ENCODE data around the gene CCND3. TPM values are rescaled to one million over a fixed set of nuclear protein-coding genes. Genes with fewer than 3 reads are reported as not detected.
A peak's percentile ranks its signal among the peaks of the same experiment; 100 is the strongest.

Gene CCND3
- total and polyA plus RNA-seq, 2 of the 13 experiments (the other 11 are each of a cell fraction or from before 2014, with no cell fraction given) = 4.3 to 7.2 TPM

DNA sequence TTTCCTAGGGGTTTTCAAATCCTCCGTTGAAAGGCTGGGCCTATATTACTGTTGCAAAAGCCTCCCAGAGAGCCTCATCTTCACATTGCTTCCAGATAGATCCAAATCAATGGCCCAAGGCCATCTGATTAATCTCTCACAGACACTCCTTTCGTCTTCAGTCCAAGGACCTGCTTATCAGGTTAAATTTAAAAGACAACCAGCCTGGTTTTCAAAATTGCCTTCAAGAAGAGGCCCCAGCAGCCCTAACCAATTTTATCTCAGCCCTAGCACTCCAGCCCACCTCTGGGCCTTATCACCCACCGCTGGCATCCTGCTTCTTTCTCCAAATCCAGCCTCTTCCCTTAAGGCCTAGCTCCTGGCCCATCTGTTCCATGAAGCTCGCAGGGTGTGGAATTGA is 15.5 kb upstream of the CCND3 start:
- 13% methylated on average over 4 of the region's 4 CpGs for WGBS (ENCODE audit: low lambda C conversion rate)
- BruUV-seq (replicated peaks) = no TSS peak

DNA sequence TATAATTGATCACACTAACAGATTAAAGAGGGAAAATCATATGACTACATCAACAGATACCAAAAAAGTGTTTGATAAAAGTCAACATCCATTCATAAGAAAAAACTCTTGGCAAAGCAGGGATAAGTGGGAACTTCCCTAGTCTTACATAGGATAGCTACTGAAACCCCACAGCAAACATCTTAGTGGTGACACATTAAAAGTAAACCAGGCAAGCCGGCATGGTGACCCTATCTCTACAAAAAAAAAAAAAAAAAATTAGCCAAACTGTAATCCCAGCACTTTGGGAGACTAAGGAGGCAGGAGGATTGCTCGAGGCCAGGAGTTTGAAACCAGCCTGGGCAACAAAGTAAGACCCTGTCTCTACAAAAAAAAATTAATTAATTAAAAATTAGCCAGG is 13.8 kb upstream of the CCND3 start:
- 40% methylated on average over 2 of the region's 2 CpGs for WGBS (ENCODE audit: low lambda C conversion rate)
- peaks cover 2 to 4% of the 10 kb centered on the region in 2 experiments; a peak in 2 of 5 replicates for H3K27me3 ChIP-seq (ENCODE audit: control insufficient read depth in 1 of 2, insufficient read depth in 2 of 2, low read length in 2 of 2)
- no peaks in the 10 kb centered on the region for H3K36me3 ChIP-seq (replicated peaks in 1 of 2; ENCODE audit: control insufficient read depth in 1 of 2, insufficient read depth in 2 of 2, low read length in 2 of 2)
- no peaks in the 10 kb centered on the region for H3K79me2 ChIP-seq (ENCODE audit: insufficient read depth, low read length)
- POLR2A ChIA-PET = no interaction called here
- no peak for FAIRE-seq
- no peak overlapping the region for H3K9ac ChIP-seq (ENCODE audit: insufficient read depth, low read depth, low read length)
- no TSS peak for BruUV-seq (replicated peaks)
- intact Hi-C loops (cut with micrococcal nuclease; ENCODE audit: unreplicated experiment) = no loop called here
- no peak overlapping the region for H3K4me2 ChIP-seq (ENCODE audit: low read depth, low read length)
- no peak for DNase-seq (ENCODE audit: low spot score)
- CTCF ChIA-PET (ENCODE audit: low intra/inter-chr PET ratio, low total read pairs) = no interaction called here
- no peak overlapping the region for H3K27ac ChIP-seq (ENCODE audit: extremely low read length, insufficient read depth, low read length)
- no peaks in the 10 kb centered on the region for H3K9me3 ChIP-seq (ENCODE audit: low read length)
- ATAC-seq = no peak
- H3K4me1 ChIP-seq (ENCODE audit: insufficient read depth, low read length) = peaks cover 14% of the 10 kb centered on the region
- no peak overlapping the region for H3K4me3 ChIP-seq (replicated peaks in 1 of 3; ENCODE audit: insufficient read depth in 1 of 3, low read depth in 2 of 3, low read length in 3 of 3)
- no peak overlapping the region for H2AFZ ChIP-seq (ENCODE audit: low read length)
- no peaks in the 10 kb centered on the region for H4K20me1 ChIP-seq (ENCODE audit: insufficient read depth, low read length)
- TF ChIP-seq KLF15 (CRISPR knock-in tag; IDR thresholded peaks at IDR 0.05; ENCODE audit: borderline replicate concordance) = no peak
- TF ChIP-seq EZH2 (conservative IDR thresholded peaks at IDR 0.05; ENCODE audit: low read depth, low read length) = no peak
- in situ Hi-C loops (cut with HindIII; ENCODE audit: extremely low pct_ligation_motif_present, low pct_unique_long_range_greater_than_20kb) = no loop called here

More for the DNA sequence above, 15.5 kb upstream of the CCND3 start:
- no peak overlapping the region for H3K4me3 ChIP-seq (replicated peaks in 1 of 3; ENCODE audit: insufficient read depth in 1 of 3, low read depth in 2 of 3, low read length in 3 of 3)
- H3K9me3 ChIP-seq (ENCODE audit: low read length) = no peaks in the 10 kb centered on the region
- H3K9ac ChIP-seq (ENCODE audit: insufficient read depth, low read depth, low read length) = no peak overlapping the region
- TF ChIP-seq NFRKB (IDR thresholded peaks at IDR 0.05) = no peak
- no peak for TF ChIP-seq ZNF329 (CRISPR knock-in tag; IDR thresholded peaks at IDR 0.05; ENCODE audit: low read depth)
- no peak for TF ChIP-seq HMGA1 (CRISPR knock-in tag; conservative IDR thresholded peaks at IDR 0.05)
- no peak for TF ChIP-seq ZNF44 (CRISPR knock-in tag; IDR thresholded peaks at IDR 0.05)
- no peak for TF ChIP-seq EHMT2 (IDR thresholded peaks at IDR 0.05; ENCODE audit: borderline replicate concordance, low read depth, low read length)
- TF ChIP-seq NRL (CRISPR knock-in tag; IDR thresholded peaks at IDR 0.05; ENCODE audit: borderline replicate concordance) = no peak
- no peak for TF ChIP-seq RBAK (CRISPR knock-in tag; IDR thresholded peaks at IDR 0.05)
- in situ Hi-C loops (cut with HindIII; ENCODE audit: extremely low pct_ligation_motif_present, low pct_unique_long_range_greater_than_20kb) (no loop called here), intact Hi-C loops (cut with micrococcal nuclease; ENCODE audit: unreplicated experiment) (no loop called here)
- no peak overlapping the region for H2AFZ ChIP-seq (ENCODE audit: low read length)
- peaks cover 14% of the 10 kb centered on the region for H3K4me1 ChIP-seq (ENCODE audit: insufficient read depth, low read length)
- ChIA-PET POLR2A (no interaction called here), CTCF (ENCODE audit: low intra/inter-chr PET ratio, low total read pairs) (no interaction called here)
- no peaks in the 10 kb centered on the region for H3K79me2 ChIP-seq (ENCODE audit: insufficient read depth, low read length)
- DNase-seq (ENCODE audit: low spot score) (no peak), ATAC-seq (peak; percentile 37; the same call in 2 of the 3 replicates), FAIRE-seq (no peak)
- no peaks in the 10 kb centered on the region for H4K20me1 ChIP-seq (ENCODE audit: insufficient read depth, low read length)
- no peak overlapping the region for H3K27ac ChIP-seq (ENCODE audit: extremely low read length, insufficient read depth, low read length)
- H3K27me3 ChIP-seq (ENCODE audit: control insufficient read depth in 1 of 2, insufficient read depth in 2 of 2, low read length in 2 of 2) = peaks cover 0 to 4% of the 10 kb centered on the region in 2 experiments; a peak in 2 of 5 replicates
- H3K36me3 ChIP-seq (replicated peaks in 1 of 2; ENCODE audit: control insufficient read depth in 1 of 2, insufficient read depth in 2 of 2, low read length in 2 of 2) = no peaks in the 10 kb centered on the region
- no peak overlapping the region for H3K4me2 ChIP-seq (ENCODE audit: low read depth, low read length)
